Endothelial cell of umbilical vein (primary cell): ENCODE data around the gene OLFM2. TPM values are rescaled to one million over a fixed set of nuclear protein-coding genes. Genes with fewer than 3 reads are reported as not detected.

Experiments
- BruUV-seq: library from RNA; stranded (reverse); fragments of 400-500 nt; replicated peaks from 2 replicates; lab custom pipeline; 2021; lab: Mats Ljungman, UMichigan
- CTCF ChIA-PET: fragments of 300-600, 350-600 bp; sonication (Branson Sonifier 250); formaldehyde crosslinking; loops from one replicate; lab custom pipeline; 2021; ENCODE audit warnings: antibody characterized with exemption, inconsistent platforms; lab: Charles Lee
- POLR2A ChIA-PET: fragments of 300-600, 350-600 bp; sonication (Branson Sonifier 250); formaldehyde crosslinking; loops from one replicate; lab custom pipeline; 2021; ENCODE audit warnings: antibody characterized with exemption, inconsistent platforms; lab: Charles Lee
- DNase-seq: peaks from one replicate; pipeline ENCODE4 v3.0.0-alpha.2; 2011; ENCODE audit warnings: low read depth, low spot score
- FAIRE-seq: peaks from 2 replicates; lab custom pipeline; 2011; peaks lifted over from hg19 to GRCh38; lab: Jason Lieb, UNC
- H2AFZ ChIP-seq: 2 replicates; pipeline ENCODE4 v1.6.0; 2012; ENCODE audit warnings: low read depth, low read length, control low read depth, inconsistent platforms
- H3K27ac ChIP-seq: 2 replicates; pipeline ENCODE4 v1.5.1; 2011; ENCODE audit warnings: low read depth, mild to moderate bottlenecking, control low read depth, low read length, moderate library complexity; ENCODE audit not compliant: insufficient read depth
- H3K27me3 ChIP-seq, 2 experiments: 2 replicates each; pipeline versions ENCODE4 v1.6.0 to v1.6.1; 2011; ENCODE audit warnings: low read length in 2 of 2, mixed read lengths in 1 of 2; ENCODE audit not compliant: control insufficient read depth in 2 of 2, insufficient read depth in 2 of 2
- H3K36me3 ChIP-seq, 2 experiments: 2 replicates in 1 of 2; 3 replicates in 1 of 2; pipeline ENCODE4 v1.5.1; 2011; ENCODE audit warnings: low read length in 2 of 2, mild to moderate bottlenecking in 1 of 2, moderate library complexity in 1 of 2; ENCODE audit not compliant: control insufficient read depth in 2 of 2, insufficient read depth in 2 of 2; ENCODE audit errors: extremely low read depth in 1 of 2
- H3K4me1 ChIP-seq: 3 replicates; pipeline ENCODE4 v1.5.1; 2011; ENCODE audit warnings: mild to moderate bottlenecking, low read length; ENCODE audit not compliant: control insufficient read depth, insufficient read depth; ENCODE audit errors: extremely low read depth
- H3K4me2 ChIP-seq: 2 replicates; pipeline ENCODE4 v1.6.1; 2011; ENCODE audit warnings: low read length, control low read depth, mixed read lengths; ENCODE audit not compliant: insufficient read depth
- H3K4me3 ChIP-seq, 3 experiments: fragments of 200-600 bp in 1 of 3; sonication (generic), shearing (Covaris generic) in 1 of 3; replicated peaks in 1 of 3; 2 replicates each; pipeline ENCODE4 v1.5.1; 2011 to 2016; ENCODE audit warnings: control low read depth in 3 of 3, low read length in 3 of 3, mild to moderate bottlenecking in 2 of 3, inconsistent platforms in 1 of 3, low read depth in 1 of 3, moderate library complexity in 1 of 3; ENCODE audit not compliant: insufficient read depth in 1 of 3
- H3K79me2 ChIP-seq: 2 replicates; pipeline ENCODE4 v1.6.0; 2012; ENCODE audit warnings: low read length, inconsistent platforms; ENCODE audit not compliant: control insufficient read depth, insufficient read depth
- H3K9ac ChIP-seq: replicated peaks from 2 replicates; pipeline ENCODE3; 2011; ENCODE audit warnings: low read length, control low read depth; ENCODE audit not compliant: insufficient read depth; ENCODE audit errors: extremely low read depth
- H3K9me1 ChIP-seq: replicated peaks from 3 replicates; pipeline ENCODE4 v1.6.0; 2011; ENCODE audit warnings: mild to moderate bottlenecking, low read length; ENCODE audit not compliant: control insufficient read depth, insufficient read depth; ENCODE audit errors: extremely low read depth
- H3K9me3 ChIP-seq: replicated peaks from 2 replicates; pipeline ENCODE4 v1.5.1; 2012; ENCODE audit warnings: low read length, inconsistent platforms; ENCODE audit not compliant: control insufficient read depth, insufficient read depth
- H4K20me1 ChIP-seq: replicated peaks from 2 replicates; pipeline ENCODE3; 2011; ENCODE audit warnings: mild to moderate bottlenecking, low read length; ENCODE audit not compliant: control insufficient read depth, insufficient read depth; ENCODE audit errors: extremely low read depth
- CTCF ChIP-seq, 2 donors: IDR thresholded peaks; 1 replicate in 1 of 2; 2 replicates in 1 of 2; pipeline ENCODE4 v1.5.1; 2011; ENCODE audit warnings: low read length in 2 of 2, mild to moderate bottlenecking in 2 of 2, moderate library complexity in 2 of 2, control low read depth in 1 of 2, inconsistent platforms in 1 of 2, low read depth in 1 of 2; ENCODE audit not compliant: insufficient read depth in 1 of 2; ENCODE audit errors: extremely low read depth in 1 of 2
- EZH2 ChIP-seq: IDR thresholded peaks from 2 replicates; pipeline ENCODE4 v1.6.1; 2012; ENCODE audit warnings: borderline replicate concordance, low read depth, mild to moderate bottlenecking, moderate library complexity, low read length, inconsistent platforms; ENCODE audit not compliant: severe bottlenecking
- FOS ChIP-seq: IDR thresholded peaks from 2 replicates; pipeline ENCODE4 v1.6.1; 2011; ENCODE audit warnings: mild to moderate bottlenecking, low read length, moderate library complexity, borderline replicate concordance; ENCODE audit not compliant: insufficient read depth
- GATA2 ChIP-seq: IDR thresholded peaks from 2 replicates; pipeline ENCODE4 v1.7.0; 2011; ENCODE audit warnings: low read depth, mild to moderate bottlenecking, moderate library complexity, mixed read lengths, low read length; ENCODE audit not compliant: insufficient read length, insufficient read depth
- JUN ChIP-seq: IDR thresholded peaks from 2 replicates; pipeline ENCODE4 v1.6.1; 2011; ENCODE audit warnings: borderline replicate concordance, low read depth; ENCODE audit not compliant: insufficient read length, insufficient read depth
- MAX ChIP-seq: IDR thresholded peaks from 2 replicates; pipeline ENCODE4 v1.6.1; 2011; ENCODE audit not compliant: insufficient read depth, insufficient read length
- MYC ChIP-seq: IDR thresholded peaks from one replicate; pipeline ENCODE4 v1.6.1; 2011; ENCODE audit warnings: mild to moderate bottlenecking, low read depth, low read length
- POLR2A ChIP-seq: IDR thresholded peaks from 2 replicates; pipeline ENCODE4 v1.6.1; 2012; ENCODE audit warnings: low read depth, mild to moderate bottlenecking, control low read depth, low read length
- POLR2AphosphoS5 ChIP-seq: IDR thresholded peaks from 2 replicates; pipeline ENCODE4 v1.6.1; 2012; ENCODE audit warnings: low read depth, mild to moderate bottlenecking, control low read depth, low read length, moderate library complexity; ENCODE audit not compliant: insufficient read depth
- dilution Hi-C: fragments of 300-500 bp; cut with MboI; formaldehyde crosslinking; loops from one replicate; pipeline ENCODE4 v1.15.0; 2019; ENCODE audit warnings: low sequenced_read_pairs; ENCODE audit not compliant: extremely low pct_ligation_motif_present
- intact Hi-C: fragments of 100-400 bp; cut with micrococcal nuclease; formaldehyde crosslinking; loops from one replicate; pipeline ENCODE4 v1.10.0; 2022
- polyA plus RNA-seq, 4 experiments: library from polyadenylated mRNA; depleted of rRNA in 3 of 4; stranded (reverse) in 3 of 4; unstranded in 1 of 4; fragments of >200 nt; gene quantifications; 2 replicates each; pipeline versions ENCODE4 v1.2.1 to v1.2.3, GENCODE V29; 2011 to 2012; ENCODE audit warnings: missing spikeins in 1 of 4
- total RNA-seq: library from RNA; stranded (reverse); gene quantifications from 2 replicates; pipeline ENCODE4 v1.2.3, GENCODE V29; 2021

The OLFM2 gene
- total and polyA plus RNA-seq, 2 donors (not counting 3 experiments of a cell fraction or from before 2014, with no cell fraction given) = 0.91 to 1.9 TPM

GRCh38 chr19:9968820-9969687 is 32.7 kb upstream of the OLFM2 start:
- no peaks in the 10 kb centered on the region for H3K9me1 ChIP-seq
- intact Hi-C loops = no loop called here
- no peak overlapping the region for H3K9ac ChIP-seq
- no peak overlapping the region for H3K4me3 ChIP-seq
- H3K79me2 ChIP-seq = no peaks in the 10 kb centered on the region
- dilution Hi-C loops = no loop called here
- BruUV-seq = no TSS peak
- ChIA-PET CTCF (no interaction called here), POLR2A (no interaction called here)
- H3K4me2 ChIP-seq = no peak overlapping the region
- H3K36me3 ChIP-seq = no peaks in the 10 kb centered on the region
- no peak for TF ChIP-seq CTCF (IDR thresholded peaks at IDR 0.05; ENCODE audit: extremely low read depth in 1 of 2, insufficient read depth in 1 of 2, low read depth in 1 of 2, low read length in 2 of 2)
- H3K27me3 ChIP-seq = peaks cover 6 to 8% of the 10 kb centered on the region in 2 experiments
- no peak overlapping the region for H2AFZ ChIP-seq
- DNase-seq (no peak), FAIRE-seq (no peak)
- no peaks in the 10 kb centered on the region for H3K9me3 ChIP-seq
- no peak overlapping the region for H3K27ac ChIP-seq
- no peaks in the 10 kb centered on the region for H3K4me1 ChIP-seq
- no peaks in the 10 kb centered on the region for H4K20me1 ChIP-seq

- intact Hi-C loops (no loop called here), dilution Hi-C loops (no loop called here)
- H2AFZ ChIP-seq = no peak overlapping the region
- no peak for TF ChIP-seq GATA2
- no peak for TF ChIP-seq JUN
- TF ChIP-seq EZH2 = no peak
- TF ChIP-seq POLR2A = no peak
- no peak for TF ChIP-seq MAX
- no peak for TF ChIP-seq FOS
- TF ChIP-seq POLR2AphosphoS5 = no peak
- TF ChIP-seq MYC = no peak
- TF ChIP-seq CTCF (IDR thresholded peaks at IDR 0.05; ENCODE audit: extremely low read depth in 1 of 2, insufficient read depth in 1 of 2, low read depth in 1 of 2, low read length in 2 of 2) = no peak
- H3K4me2 ChIP-seq = no peak overlapping the region
- peaks cover 6 to 8% of the 10 kb centered on the region in 2 experiments for H3K27me3 ChIP-seq
- H4K20me1 ChIP-seq = no peaks in the 10 kb centered on the region
- no peak for DNase-seq
- no peak overlapping the region for H3K9ac ChIP-seq
- H3K9me3 ChIP-seq = no peaks in the 10 kb centered on the region
- H3K36me3 ChIP-seq = no peaks in the 10 kb centered on the region
- no peak overlapping the region for H3K4me3 ChIP-seq
- ChIA-PET CTCF (no interaction called here), POLR2A (no interaction called here)
- no peaks in the 10 kb centered on the region for H3K9me1 ChIP-seq
- no peaks in the 10 kb centered on the region for H3K79me2 ChIP-seq
- BruUV-seq = no TSS peak
- no peak overlapping the region for H3K27ac ChIP-seq
- FAIRE-seq = no peak
- H3K4me1 ChIP-seq = no peaks in the 10 kb centered on the region
These were observed 31.0 kb upstream of the OLFM2 start for GRCh38 chr19:9967326-9967725.
